A549 (cell line): ENCODE results near the gene TFAP2C. TPM values are rescaled to one million over a fixed set of nuclear protein-coding genes. Genes with fewer than 3 reads are reported as not detected.

Experiments used
- ATAC-seq, 2 experiments: fragments of 200-7000 bp in 1 of 2; fragments of >200 bp in 1 of 2; cut with Nextera tagmentation in 1 of 2; cut with Tn5 transposase in 1 of 2; 3 replicates each; pipeline versions ENCODE4 v1.8.0 to v1.9.1; 2018 to 2020; ENCODE audit warnings: mild to moderate bottlenecking in 1 of 2, moderate library complexity in 1 of 2
- CTCF ChIA-PET: fragments of 300-600 bp; sonication (Branson Sonifier 250); formaldehyde crosslinking; extraction: SDS; loops from one replicate; lab custom pipeline; 2021; ENCODE audit warnings: antibody characterized with exemption, inconsistent platforms; lab: Yijun Ruan, JAX
- POLR2A ChIA-PET: fragments of 350-600 bp; formaldehyde crosslinking; extraction: SDS; loops from one replicate; lab custom pipeline; 2021; ENCODE audit warnings: antibody characterized with exemption, inconsistent platforms; lab: Yijun Ruan, JAX
- DNase-seq, 2 experiments: peaks; one replicate each; pipeline versions ENCODE4 v3.0.0 to v3.0.0-alpha.2; 2011 to 2016; ENCODE audit warnings: low read depth in 1 of 2, low spot score in 1 of 2
- FAIRE-seq: peaks from 2 replicates; lab custom pipeline; 2011; peaks lifted over from hg19 to GRCh38; lab: Jason Lieb, UNC
- H3K27ac ChIP-seq, 2 experiments: fragments of >200 bp; sonication (Bioruptor Twin); formaldehyde crosslinking; 3 replicates each; pipeline ENCODE4 v1.5.1; 2016 to 2017
- H3K4me1 ChIP-seq: fragments of >200 bp; sonication (Bioruptor Twin); formaldehyde crosslinking; 3 replicates; pipeline ENCODE4 v1.6.1; 2016
- H3K4me2 ChIP-seq: fragments of >200 bp; sonication (Bioruptor Twin); formaldehyde crosslinking; 3 replicates; pipeline ENCODE4 v1.6.1; 2016
- H3K4me3 ChIP-seq: fragments of >200 bp; sonication (Bioruptor Twin); formaldehyde crosslinking; 3 replicates; pipeline ENCODE4 v1.5.1; 2016
- H3K9me3 ChIP-seq: fragments of >200 bp; sonication (Bioruptor Twin); formaldehyde crosslinking; 3 replicates; pipeline ENCODE4 v1.6.1; 2016
- EHF ChIP-seq: fragments of 250-450 bp; sonication (Bioruptor Pico); IDR thresholded peaks from 2 replicates; pipeline ENCODE4 v1.5.0; 2020; ENCODE audit warnings: mild to moderate bottlenecking
- ESRRA ChIP-seq: fragments of 150-350 bp; IDR thresholded peaks from 2 replicates; pipeline ENCODE4 v1.6.1; 2014; ENCODE audit warnings: mild to moderate bottlenecking, low read length, borderline replicate concordance
- FOSL2 ChIP-seq, 2 experiments: fragments of 450-650 bp in 1 of 2; fragments of >200 bp in 1 of 2; sonication (Bioruptor Twin) in 1 of 2; formaldehyde crosslinking; IDR thresholded peaks; 2 replicates each; pipeline versions ENCODE4 v1.5.0 to v1.6.1; 2016 to 2020; ENCODE audit warnings: mild to moderate bottlenecking in 1 of 2, moderate library complexity in 1 of 2
- HDAC2 ChIP-seq: fragments of 200-600 bp; sonication (generic); IDR thresholded peaks from 2 replicates; pipeline ENCODE4 v1.6.1; 2016
- HOXB5 ChIP-seq: fragments of 250-450 bp; sonication (Bioruptor Pico); IDR thresholded peaks from 2 replicates; pipeline ENCODE4 v1.5.0; 2020; ENCODE audit warnings: mild to moderate bottlenecking, moderate library complexity
- MYC ChIP-seq: IDR thresholded peaks from 2 replicates; pipeline ENCODE4 v1.6.1; 2012; ENCODE audit warnings: mild to moderate bottlenecking, inconsistent platforms, low read length, improper control_type of control experiment, borderline replicate concordance
- PHF8 ChIP-seq: fragments of 200-600 bp; sonication (generic); IDR thresholded peaks from 2 replicates; pipeline ENCODE4 v1.6.1; 2016; ENCODE audit warnings: low read depth, mild to moderate bottlenecking, antibody characterized with exemption, moderate library complexity, borderline replicate concordance
- POLR2A ChIP-seq: IDR thresholded peaks from 2 replicates; pipeline ENCODE4 v1.6.1; 2012; ENCODE audit warnings: mild to moderate bottlenecking, low read length
- RAD21 ChIP-seq, 2 experiments: fragments of >200 bp in 1 of 2; sonication (Bioruptor Twin) in 1 of 2; formaldehyde crosslinking in 1 of 2; IDR thresholded peaks in 1 of 2; conservative IDR thresholded peaks in 1 of 2; 2 replicates in 1 of 2; 3 replicates in 1 of 2; pipeline ENCODE4 v1.6.1; 2012 to 2018; ENCODE audit warnings: inconsistent platforms in 1 of 2
- SMC3 ChIP-seq: fragments of >200 bp; sonication (Bioruptor Twin); formaldehyde crosslinking; IDR thresholded peaks from 3 replicates; pipeline ENCODE4 v1.6.1; 2018; ENCODE audit warnings: inconsistent platforms
- SREBF2 ChIP-seq: fragments of 450-650 bp; IDR thresholded peaks from 2 replicates; pipeline ENCODE4 v1.6.1; 2014; ENCODE audit warnings: mild to moderate bottlenecking, moderate library complexity
- ZSCAN20 ChIP-seq: fragments of 250-450 bp; sonication (Bioruptor Pico); IDR thresholded peaks from 2 replicates; pipeline ENCODE4 v1.8.0; 2022; ENCODE audit warnings: mild to moderate bottlenecking, moderate library complexity
- WGBS: methylation state at CpG from one replicate; pipeline ENCODE4 v1.1.6; 2017; ENCODE audit errors: missing lambda C conversion rate; 5-methylcytosine and 5-hydroxymethylcytosine counted together
- polyA plus RNA-seq, 4 experiments: library from polyadenylated mRNA; depleted of rRNA in 3 of 4; stranded (reverse); fragments of >200 nt; fragmentation: RNase III in 1 of 4; extraction: RNeasy Plus Mini Kit Qiagen cat#74134 plus additional on column Dnase treatment in 1 of 4; gene quantifications; 2 replicates in 3 of 4; 3 replicates in 1 of 4; pipeline ENCODE4 v1.2.3, GENCODE V29; 2011 to 2017
- TF ChIP-seq, protein P1 (sequence below): fragments of 250-450 bp; sonication (Bioruptor Pico); IDR thresholded peaks from 2 replicates; pipeline ENCODE4 v1.5.0; 2021; ENCODE audit warnings: mild to moderate bottlenecking, moderate library complexity, borderline replicate concordance
- TF ChIP-seq, protein P2 (sequence below): fragments of >200 bp; sonication (Bioruptor Twin); formaldehyde crosslinking; IDR thresholded peaks from 3 replicates; pipeline ENCODE4 v1.5.1; 2016
- TF ChIP-seq, protein P3 (sequence below): fragments of 250-450 bp; sonication (Bioruptor Pico); IDR thresholded peaks from 2 replicates; pipeline ENCODE4 v1.5.0; 2020; ENCODE audit warnings: low read depth, mild to moderate bottlenecking, moderate library complexity

The TFAP2C gene
- polyA plus RNA-seq, 2 of the 4 experiments (the other 2 are of a cell fraction): 9.6 to 14.2 TPM

- DNase-seq (peak; percentile 45 to 50), ATAC-seq (no peak)
- H3K4me3 ChIP-seq: no peak overlapping the region
- TF ChIP-seq, protein P1, sequence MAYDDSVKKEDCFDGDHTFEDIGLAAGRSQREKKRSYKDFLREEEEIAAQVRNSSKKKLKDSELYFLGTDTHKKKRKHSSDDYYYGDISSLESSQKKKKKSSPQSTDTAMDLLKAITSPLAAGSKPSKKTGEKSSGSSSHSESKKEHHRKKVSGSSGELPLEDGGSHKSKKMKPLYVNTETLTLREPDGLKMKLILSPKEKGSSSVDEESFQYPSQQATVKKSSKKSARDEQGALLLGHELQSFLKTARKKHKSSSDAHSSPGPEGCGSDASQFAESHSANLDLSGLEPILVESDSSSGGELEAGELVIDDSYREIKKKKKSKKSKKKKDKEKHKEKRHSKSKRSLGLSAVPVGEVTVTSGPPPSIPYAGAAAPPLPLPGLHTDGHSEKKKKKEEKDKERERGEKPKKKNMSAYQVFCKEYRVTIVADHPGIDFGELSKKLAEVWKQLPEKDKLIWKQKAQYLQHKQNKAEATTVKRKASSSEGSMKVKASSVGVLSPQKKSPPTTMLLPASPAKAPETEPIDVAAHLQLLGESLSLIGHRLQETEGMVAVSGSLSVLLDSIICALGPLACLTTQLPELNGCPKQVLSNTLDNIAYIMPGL (CRISPR knock-in tag): no peak
- TF ChIP-seq POLR2A: no peak
- TF ChIP-seq SMC3: peak; percentile 15; the same call in 1 of the 3 replicates
- TF ChIP-seq, protein P2, sequence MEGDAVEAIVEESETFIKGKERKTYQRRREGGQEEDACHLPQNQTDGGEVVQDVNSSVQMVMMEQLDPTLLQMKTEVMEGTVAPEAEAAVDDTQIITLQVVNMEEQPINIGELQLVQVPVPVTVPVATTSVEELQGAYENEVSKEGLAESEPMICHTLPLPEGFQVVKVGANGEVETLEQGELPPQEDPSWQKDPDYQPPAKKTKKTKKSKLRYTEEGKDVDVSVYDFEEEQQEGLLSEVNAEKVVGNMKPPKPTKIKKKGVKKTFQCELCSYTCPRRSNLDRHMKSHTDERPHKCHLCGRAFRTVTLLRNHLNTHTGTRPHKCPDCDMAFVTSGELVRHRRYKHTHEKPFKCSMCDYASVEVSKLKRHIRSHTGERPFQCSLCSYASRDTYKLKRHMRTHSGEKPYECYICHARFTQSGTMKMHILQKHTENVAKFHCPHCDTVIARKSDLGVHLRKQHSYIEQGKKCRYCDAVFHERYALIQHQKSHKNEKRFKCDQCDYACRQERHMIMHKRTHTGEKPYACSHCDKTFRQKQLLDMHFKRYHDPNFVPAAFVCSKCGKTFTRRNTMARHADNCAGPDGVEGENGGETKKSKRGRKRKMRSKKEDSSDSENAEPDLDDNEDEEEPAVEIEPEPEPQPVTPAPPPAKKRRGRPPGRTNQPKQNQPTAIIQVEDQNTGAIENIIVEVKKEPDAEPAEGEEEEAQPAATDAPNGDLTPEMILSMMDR: peak; percentile 35
- TF ChIP-seq RAD21 (conservative IDR thresholded peaks at IDR 0.05 in 1 of 2, IDR thresholded peaks at IDR 0.05 in 1 of 2): peak in 1 of 2 experiments; percentile 29; a peak in 2 of 5 replicates
- TF ChIP-seq SREBF2: no peak
- TF ChIP-seq, all 56 proteins: peak for 3
- ChIA-PET POLR2A (no interaction called here), CTCF (interaction anchor here (0.7 to 0.9 kb wide), 3 partner anchors 326 to 411 kb away, joined by 3 read pairs; no protein-coding TSS in a partner anchor)
- Histone ChIP-seq H3K4me1 (peaks cover 7% of the 10 kb centered on the region), H3K4me2 (no peak overlapping the region), H3K27ac (no peak overlapping the region), H3K9me3 (no peaks in the 10 kb centered on the region)
- 82% methylated on average over 40 of the region's 60 CpGs for WGBS
- no peak for FAIRE-seq
Measured at GRCh38 chr20:56626367-56627121, 2.6 kb upstream of the TFAP2C start.

- Histone ChIP-seq H3K27ac (no peak overlapping the region), H3K4me3 (no peak overlapping the region), H3K9me3 (no peaks in the 10 kb centered on the region), H3K4me2 (peak overlapping the region; percentile 96; the same call in 2 of the 3 replicates), H3K4me1 (peaks cover 15% of the 10 kb centered on the region)
- ChIA-PET CTCF (interaction anchor here (0.7 to 6.1 kb wide), 7 partner anchors 76 to 434 kb away, joined by 3 to 121 read pairs (median 4); no protein-coding TSS in a partner anchor), POLR2A (no interaction called here)
- FAIRE-seq (no peak), ATAC-seq (no peak), DNase-seq (no peak)
- WGBS: 96% methylated on average over 45 of the region's 45 CpGs
- no peak for TF ChIP-seq EHF (CRISPR knock-in tag)
- no peak for TF ChIP-seq HDAC2
- no peak for TF ChIP-seq ZSCAN20 (CRISPR knock-in tag)
- no peak for TF ChIP-seq SREBF2
- TF ChIP-seq FOSL2 (IDR thresholded peaks at IDR 0.05): no peak
- no peak for TF ChIP-seq FOSL2 (CRISPR knock-in tag; IDR thresholded peaks at IDR 0.05)
- TF ChIP-seq, protein P3, sequence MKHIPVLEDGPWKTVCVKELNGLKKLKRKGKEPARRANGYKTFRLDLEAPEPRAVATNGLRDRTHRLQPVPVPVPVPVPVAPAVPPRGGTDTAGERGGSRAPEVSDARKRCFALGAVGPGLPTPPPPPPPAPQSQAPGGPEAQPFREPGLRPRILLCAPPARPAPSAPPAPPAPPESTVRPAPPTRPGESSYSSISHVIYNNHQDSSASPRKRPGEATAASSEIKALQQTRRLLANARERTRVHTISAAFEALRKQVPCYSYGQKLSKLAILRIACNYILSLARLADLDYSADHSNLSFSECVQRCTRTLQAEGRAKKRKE (CRISPR knock-in tag): no peak
- TF ChIP-seq ESRRA: no peak
- no peak for TF ChIP-seq POLR2A
- TF ChIP-seq MYC: no peak
- no peak for TF ChIP-seq PHF8
- TF ChIP-seq, protein P2: no peak
- TF ChIP-seq HOXB5: no peak
Measured at GRCh38 chr20:56627122-56628014, 1.7 kb upstream of the TFAP2C start.
